GM12891 (cell line): ENCODE data around the gene SLC4A8.

Experiments used
- POLR2A ChIP-seq: IDR thresholded peaks from 2 replicates; pipeline ENCODE4 v1.6.1; 2011; ENCODE audit warnings: low read depth, low read length, control low read depth
- POLR2AphosphoS5 ChIP-seq: IDR thresholded peaks from 2 replicates; pipeline ENCODE4 v1.6.1; 2011; ENCODE audit warnings: low read depth, low read length, control low read depth
- TAF1 ChIP-seq: IDR thresholded peaks from 2 replicates; pipeline ENCODE4 v1.6.1; 2011; ENCODE audit warnings: low read depth, low read length, control low read depth

DNA sequence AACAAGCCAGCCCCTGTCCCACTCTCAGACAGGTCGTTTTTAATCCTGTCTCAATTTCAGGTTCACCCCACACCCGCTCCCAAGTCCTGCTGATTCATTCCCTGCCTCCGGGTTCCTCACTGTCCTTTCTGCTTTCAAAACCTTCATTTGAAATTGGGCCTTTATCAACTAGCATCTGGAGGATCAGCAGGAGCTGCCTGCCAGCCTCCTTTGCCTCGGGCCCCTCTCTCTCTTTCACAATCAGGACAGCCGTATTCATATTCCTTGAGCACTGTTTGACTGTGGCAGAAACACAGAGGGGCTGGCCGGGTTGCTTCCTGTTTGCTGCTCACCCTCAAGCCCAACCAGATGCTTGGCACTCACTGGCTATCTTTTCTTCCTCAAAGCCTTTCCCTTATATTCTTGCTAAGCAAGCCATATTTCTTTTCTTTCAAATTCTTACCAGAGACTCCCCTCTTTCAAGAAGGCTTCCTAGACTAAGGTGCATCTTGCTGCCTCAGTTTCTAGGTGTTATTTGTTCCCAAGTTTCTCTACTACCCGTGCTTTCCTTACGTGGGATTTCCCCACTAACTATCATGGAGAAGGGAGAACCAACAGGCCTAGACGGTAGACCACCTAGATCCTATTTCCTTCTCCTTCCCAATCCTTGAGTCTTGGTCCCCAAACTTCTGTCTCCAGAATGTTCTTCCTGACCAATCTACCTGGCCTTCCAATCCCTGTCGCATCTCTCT is 36.4 kb upstream of the SLC4A8 start:
- TF ChIP-seq TAF1 (no peak), POLR2A (no peak), POLR2AphosphoS5 (no peak)
